Right lobe of liver (tissue), 6 donors: Measurements from ENCODE around the gene LST1. TPM values are rescaled to one million over a fixed set of nuclear protein-coding genes. Genes with fewer than 3 reads are reported as not detected.

Experiments
- ATAC-seq, 4 donors: fragments of 200-7000 bp; cut with Tn5 transposase; one replicate each; pipeline ENCODE4 v1.9.1; 2020; ENCODE audit warnings: mild to moderate bottlenecking in 4 of 4, moderate library complexity in 4 of 4
- DNase-seq, 3 donors: peaks; one replicate each; pipeline ENCODE4 v3.0.0-alpha.2; 2020
- H3K27ac ChIP-seq, 3 donors: fragments of 200-600 bp; one replicate each; pipeline ENCODE4 v1.8.0; 2022
- H3K27me3 ChIP-seq, 2 donors: fragments of 200-600 bp; one replicate each; pipeline ENCODE4 v1.8.0; 2022
- H3K36me3 ChIP-seq, 4 donors: fragments of 200-600 bp; sonication (generic) in 1 of 4; one replicate each; pipeline versions ENCODE4 v1.5.1 to v1.8.0; 2017 to 2022; ENCODE audit warnings: control low read depth in 1 of 4
- H3K4me1 ChIP-seq, 4 donors: fragments of 200-600 bp; sonication (generic) in 1 of 4; one replicate each; pipeline versions ENCODE4 v1.5.1 to v1.8.0; 2017 to 2022; ENCODE audit warnings: control low read depth in 1 of 4
- H3K4me3 ChIP-seq, 3 donors: fragments of 200-600 bp; one replicate each; pipeline ENCODE4 v1.8.0; 2022
- H3K9me3 ChIP-seq, 4 donors: fragments of 200-600 bp; sonication (generic) in 1 of 4; one replicate each; pipeline versions ENCODE4 v1.5.1 to v1.8.0; 2017 to 2022; ENCODE audit warnings: control low read depth in 1 of 4
- CTCF ChIP-seq, 4 donors: fragments of 200-600 bp in 3 of 4; fragments of 450-650 bp in 1 of 4; IDR thresholded peaks; one replicate each; pipeline versions ENCODE4 v1.5.1 to v1.8.0; 2016 to 2022; ENCODE audit warnings: antibody characterized with exemption in 4 of 4, mild to moderate bottlenecking in 2 of 4
- POLR2A ChIP-seq: fragments of 450-650 bp; IDR thresholded peaks from one replicate; pipeline ENCODE4 v1.6.1; 2017; ENCODE audit warnings: antibody characterized with exemption, mild to moderate bottlenecking
- WGBS: methylation state at CpG from one replicate; pipeline ENCODE4 v1.1.6; 2018; ENCODE audit warnings: low coverage, low lambda C conversion rate; ENCODE audit not compliant: insufficient coverage; ENCODE audit errors: missing lambda C conversion rate; 5-methylcytosine and 5-hydroxymethylcytosine counted together
- intact Hi-C, 2 donors: fragments of 100-400 bp; cut with DNase I; formaldehyde crosslinking; loops; one replicate each; pipeline versions ENCODE4 v1.11.2 to v1.14.1; 2022
- total RNA-seq, 6 experiments: library from RNA; depleted of rRNA in 2 of 6; stranded (reverse); fragments of >200 nt in 2 of 6; fragmentation: NEBNext Ultra II Directional in 3 of 6; extraction: Animal tissue kit (Norgen Biotek cat#: 25700) in 3 of 6; gene quantifications; one replicate each; pipeline versions ENCODE4 v1.1.0 to v1.2.4, GENCODE V29; 2016 to 2023
- donor health status: DM: no; HTN: yes; CAD: no.
- donor health status: DM: no; HTN: no; CAD: no.
- donor health status: DM: no; HTN: no; CAD: no.
- donor health status: DM: no; HTN: yes; CAD: no.
- donor health status: DM: no; HTN: yes; CAD: no.

Gene LST1
- total RNA-seq, 6 experiments from 2014 or later, result 1.5 to 21.5 (median 6.7) TPM

- TF ChIP-seq POLR2A (peak; percentile 72), CTCF (IDR thresholded peaks at IDR 0.05) (no peak)
- WGBS, result under 1% methylated on average over 35 of the region's 43 CpGs
- intact Hi-C loops, result no loop called here
- no peaks in the 10 kb centered on the region for H3K27me3 ChIP-seq
- ATAC-seq (peak; percentile 83 to 90 (median 88)), DNase-seq (peak; percentile 96 to 97 (median 97))
- H3K36me3 ChIP-seq, result peaks cover 0 to 34% (median 12%) of the 10 kb centered on the region in 4 donors
- peak within 1 kb of the TSS; percentile 88 to 98 (median 97) for H3K27ac ChIP-seq
- H3K4me1 ChIP-seq, result peaks cover 0 to 29% (median 13%) of the 10 kb centered on the region in 4 donors
- peak within 1 kb of the TSS; percentile 56 to 78 (median 78) for H3K4me3 ChIP-seq
- H3K9me3 ChIP-seq, result no peaks in the 10 kb centered on the region
Measured at GRCh38 chr6:31541658-31542521, 44.2 kb upstream of the LST1 start, which contains the start of gene DDX39B. TSS of gene DDX39B (minus strand) at chr6:31542003. CDS start at chr6:31540532, 1,471 bp downstream.

GRCh38 chr6:31543639-31544038 lies 42.4 kb upstream of the LST1 start:
- DNase-seq (no peak), ATAC-seq (no peak)
- Histone ChIP-seq H3K27ac (no peak overlapping the region), H3K36me3 (peaks cover 0 to 16% (median 3%) of the 10 kb centered on the region in 4 donors), H3K27me3 (no peaks in the 10 kb centered on the region), H3K4me3 (no peak overlapping the region), H3K4me1 (peaks cover 0 to 36% (median 17%) of the 10 kb centered on the region in 4 donors), H3K9me3 (no peaks in the 10 kb centered on the region)
- no peak for TF ChIP-seq CTCF (IDR thresholded peaks at IDR 0.05)
- no peak for TF ChIP-seq POLR2A
- intact Hi-C loops, result no loop called here
- 95% methylated on average over 4 of the region's 6 CpGs for WGBS

GRCh38 chr6:31544676-31545075 lies 41.4 kb upstream of the LST1 start:
- ATAC-seq, result no peak
- Histone ChIP-seq H3K36me3 (peaks cover 0 to 14% (median 2%) of the 10 kb centered on the region in 4 donors), H3K27ac (no peak overlapping the region), H3K4me3 (no peak overlapping the region), H3K27me3 (no peaks in the 10 kb centered on the region), H3K4me1 (peaks cover 0 to 27% (median 14%) of the 10 kb centered on the region in 4 donors), H3K9me3 (no peaks in the 10 kb centered on the region)
- no peak for TF ChIP-seq POLR2A
- no peak for TF ChIP-seq CTCF (IDR thresholded peaks at IDR 0.05)
- no peak for DNase-seq
- intact Hi-C loops, result loop anchor here in 1 of 2 donors (5.0 kb wide), 1 partner anchor 58 kb away; no protein-coding TSS in a partner anchor
- 71% methylated on average over 2 of the region's 2 CpGs for whole genome bisulfite sequencing

GRCh38 chr6:31545291-31545690 lies 40.8 kb upstream of the LST1 start:
- Histone ChIP-seq H3K9me3 (no peaks in the 10 kb centered on the region), H3K36me3 (peaks cover 0 to 10% (median 2%) of the 10 kb centered on the region in 4 donors), H3K27ac (no peak overlapping the region), H3K4me1 (peaks cover 0 to 21% (median 9%) of the 10 kb centered on the region in 4 donors), H3K27me3 (no peaks in the 10 kb centered on the region), H3K4me3 (no peak overlapping the region)
- intact Hi-C loops, result loop anchor here in 1 of 2 donors (5.0 kb wide), 1 partner anchor 57 kb away; no protein-coding TSS in a partner anchor
- DNase-seq (no peak), ATAC-seq (no peak)
- 60% methylated on average over 6 of the region's 7 CpGs for WGBS
- no peak for TF ChIP-seq CTCF (IDR thresholded peaks at IDR 0.05)
- no peak for TF ChIP-seq POLR2A
